MM.1S (cell line): ENCODE results near the gene PIK3CD.

Source experiments
- DNase-seq: peaks from one replicate; pipeline ENCODE4 v3.0.0-alpha.2; 2015
- H2AFZ ChIP-seq: fragments of 300-600 bp; sonication (generic); 2 replicates; pipeline ENCODE4 v1.6.0; 2016; ENCODE audit warnings: antibody characterized with exemption, low read length
- H3F3A ChIP-seq: fragments of 300-600 bp; sonication (generic); 2 replicates; pipeline ENCODE4 v1.6.1; 2016; ENCODE audit warnings: mild to moderate bottlenecking, antibody characterized with exemption, low read length, moderate library complexity, mixed read lengths; ENCODE audit not compliant: insufficient read depth
- H3K27ac ChIP-seq: fragments of 300-600 bp; sonication (generic); 2 replicates; pipeline ENCODE4 v1.5.1; 2016; ENCODE audit warnings: mild to moderate bottlenecking, low read length
- H3K27me3 ChIP-seq: fragments of 300-600 bp; sonication (generic); replicated peaks from 2 replicates; pipeline ENCODE4 v1.6.0; 2016; ENCODE audit warnings: low read length; ENCODE audit not compliant: insufficient read depth
- H3K36me3 ChIP-seq: fragments of 300-600 bp; sonication (generic); replicated peaks from 2 replicates; pipeline ENCODE4 v1.6.1; 2016; ENCODE audit warnings: mild to moderate bottlenecking, low read length, mixed read lengths; ENCODE audit not compliant: insufficient read depth
- H3K4me1 ChIP-seq: fragments of 300-600 bp; sonication (generic); 2 replicates; pipeline ENCODE4 v1.6.1; 2016; ENCODE audit warnings: low read length, mixed read lengths
- H3K4me2 ChIP-seq: fragments of 300-600 bp; sonication (generic); 2 replicates; pipeline ENCODE4 v1.6.0; 2016; ENCODE audit warnings: low read depth, low read length
- H3K4me3 ChIP-seq: fragments of 300-600 bp; sonication (generic); 2 replicates; pipeline ENCODE4 v1.5.1; 2016; ENCODE audit warnings: low read length, mixed read lengths
- H3K79me2 ChIP-seq: fragments of 300-600 bp; sonication (generic); 2 replicates; pipeline ENCODE4 v1.6.1; 2016; ENCODE audit warnings: mixed run types, low read length, mixed read lengths
- H3K9ac ChIP-seq: fragments of 300-600 bp; sonication (generic); 2 replicates; pipeline ENCODE4 v1.6.1; 2016; ENCODE audit warnings: low read length, mixed read lengths
- H3K9me2 ChIP-seq: fragments of 300-600 bp; sonication (generic); replicated peaks from 2 replicates; pipeline ENCODE4 v1.6.1; 2016; ENCODE audit warnings: mild to moderate bottlenecking, low read length, mixed read lengths; ENCODE audit not compliant: insufficient read depth
- H3K9me3 ChIP-seq: fragments of 300-600 bp; sonication (generic); replicated peaks from 2 replicates; pipeline ENCODE4 v1.6.1; 2016; ENCODE audit warnings: mild to moderate bottlenecking, low read length, mixed read lengths; ENCODE audit not compliant: insufficient read depth
- H4K20me1 ChIP-seq: fragments of 300-600 bp; sonication (generic); 2 replicates; pipeline ENCODE4 v1.6.1; 2016; ENCODE audit warnings: mild to moderate bottlenecking, low read length, moderate library complexity, mixed read lengths; ENCODE audit not compliant: insufficient read depth
- CTCF ChIP-seq: fragments of 300-600 bp; sonication (generic); IDR thresholded peaks from 2 replicates; pipeline ENCODE4 v1.5.1; 2016; ENCODE audit warnings: antibody characterized with exemption, low read length, mixed read lengths
- EZH2 ChIP-seq: fragments of 300-600 bp; sonication (generic); optimal IDR thresholded peaks from 2 replicates; pipeline ENCODE3; 2017; ENCODE audit warnings: low read depth, mild to moderate bottlenecking, antibody characterized with exemption, low read length, mixed read lengths
- EZH2phosphoT487 ChIP-seq: fragments of 300-600 bp; sonication (generic); IDR thresholded peaks from 2 replicates; pipeline ENCODE4 v1.6.1; 2018; ENCODE audit warnings: antibody characterized with exemption, low read length

PIK3CD gene

DNA sequence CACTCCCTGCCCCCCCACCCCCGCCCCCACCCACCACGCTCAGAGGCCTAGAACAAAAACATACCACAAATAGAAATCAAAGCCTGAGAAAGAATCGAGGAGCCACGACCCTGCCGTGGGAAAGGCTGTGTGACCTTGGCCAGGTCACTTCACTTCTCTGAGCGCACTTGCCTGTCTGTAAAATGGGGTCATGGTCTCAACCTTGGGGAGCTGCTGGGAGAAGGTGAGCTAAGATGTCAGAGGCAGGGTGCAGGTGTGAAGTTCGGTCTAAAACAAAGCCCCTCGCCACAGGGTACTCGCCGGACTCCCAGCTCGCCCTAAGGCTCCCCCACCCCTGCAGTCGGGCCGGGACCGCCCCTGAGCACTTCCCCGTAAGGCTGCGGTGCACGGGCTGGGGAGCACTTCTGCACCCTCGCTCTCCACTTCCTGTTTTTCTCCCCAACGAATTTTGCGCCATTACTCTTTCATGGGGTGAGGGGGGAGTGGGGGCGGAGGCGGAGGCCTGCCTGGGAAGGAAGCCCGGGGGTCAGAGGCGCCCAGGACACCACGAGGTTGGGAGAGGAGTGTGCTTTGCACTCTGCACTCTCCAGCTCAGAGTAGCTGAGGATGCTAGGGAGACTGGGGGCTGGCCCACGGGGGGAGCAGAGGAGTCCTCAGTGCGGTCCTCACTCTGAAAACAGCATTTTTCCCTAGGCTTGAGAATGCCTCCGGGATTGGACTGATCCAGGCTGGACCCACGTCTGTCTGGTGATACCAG lies 21.9 kb upstream of the PIK3CD start:
- Histone ChIP-seq H3K27me3 (peaks cover 90% of the 10 kb centered on the region), H4K20me1 (peaks cover 9% of the 10 kb centered on the region), H3K27ac (no peak overlapping the region), H3K36me3 (no peaks in the 10 kb centered on the region), H3K9me2 (no peaks in the 10 kb centered on the region), H3K79me2 (no peaks in the 10 kb centered on the region), H3K4me2 (no peak overlapping the region), H3K4me1 (peaks cover 18% of the 10 kb centered on the region), H3F3A (peaks cover 9% of the 10 kb centered on the region; the same call in 1 of the 2 replicates), H3K9me3 (no peaks in the 10 kb centered on the region), H3K9ac (no peak overlapping the region), H3K4me3 (no peak overlapping the region), H2AFZ (no peak overlapping the region)
- TF ChIP-seq EZH2 (no peak), CTCF (no peak), EZH2phosphoT487 (no peak)
- DNase-seq = no peak

- no peaks in the 10 kb centered on the region for H3K9me2 ChIP-seq
- no peak overlapping the region for H3K27ac ChIP-seq
- peaks cover 9% of the 10 kb centered on the region; the same call in 1 of the 2 replicates for H3F3A ChIP-seq
- DNase-seq = no peak
- no peaks in the 10 kb centered on the region for H3K9me3 ChIP-seq
- peaks cover 9% of the 10 kb centered on the region for H4K20me1 ChIP-seq
- TF ChIP-seq EZH2phosphoT487 (no peak), CTCF (no peak), EZH2 (no peak)
- H3K79me2 ChIP-seq = no peaks in the 10 kb centered on the region
- H3K4me3 ChIP-seq = no peak overlapping the region
- H3K27me3 ChIP-seq = peaks cover 91% of the 10 kb centered on the region
- H3K9ac ChIP-seq = no peak overlapping the region
- H3K4me1 ChIP-seq = peaks cover 18% of the 10 kb centered on the region
- no peak overlapping the region for H3K4me2 ChIP-seq
- no peak overlapping the region for H2AFZ ChIP-seq
- no peaks in the 10 kb centered on the region for H3K36me3 ChIP-seq
Measured at GRCh38 chr1:9630331-9631111, 21.0 kb upstream of the PIK3CD start.

- TF ChIP-seq EZH2 (no peak), CTCF (no peak), EZH2phosphoT487 (no peak)
- Histone ChIP-seq H3K36me3 (no peaks in the 10 kb centered on the region), H3K9me3 (no peaks in the 10 kb centered on the region)
Measured at GRCh38 chr1:9631613-9632012, 19.9 kb upstream of the PIK3CD start.

More at GRCh38 chr1:9631613-9632012, 19.9 kb upstream of the PIK3CD start:
- no peaks in the 10 kb centered on the region for H3K79me2 ChIP-seq
- no peak overlapping the region for H3K4me2 ChIP-seq
- peaks cover 91% of the 10 kb centered on the region for H3K27me3 ChIP-seq
- H3F3A ChIP-seq = no peaks in the 10 kb centered on the region
- no peaks in the 10 kb centered on the region for H3K9me2 ChIP-seq
- DNase-seq = no peak
- no peak overlapping the region for H2AFZ ChIP-seq
- H3K4me3 ChIP-seq = no peak overlapping the region
- H3K27ac ChIP-seq = no peak overlapping the region
- no peak overlapping the region for H3K9ac ChIP-seq
- no peaks in the 10 kb centered on the region for H4K20me1 ChIP-seq
- H3K4me1 ChIP-seq = peaks cover 8% of the 10 kb centered on the region
